ENCODE measurements around the gene CRLF2. TPM values are rescaled to one million over a fixed set of nuclear protein-coding genes. Genes with fewer than 3 reads are reported as not detected.
"Not testable (repeated sequence)": the region's sequence is repeated elsewhere in the genome, so short reads cannot be mapped to it uniquely, and the experiment has no call there.

Gene CRLF2
- total RNA-seq, 1 experiment from 2014 or later: 2.3 TPM

- H3K4me3 Mint-ChIP-seq (ENCODE audit: low read depth, unreplicated experiment): no peak overlapping the region
- BruUV-seq (replicated peaks): no TSS peak
- CTCF ChIA-PET: no interaction called here
- no peak for TF ChIP-seq CTCF (IDR thresholded peaks at IDR 0.05; ENCODE audit: unreplicated experiment)
- H3K27me3 Mint-ChIP-seq (ENCODE audit: unreplicated experiment): no peaks in the 10 kb centered on the region
- no peak overlapping the region for H3K27ac Mint-ChIP-seq (ENCODE audit: unreplicated experiment)
- no peak for DNase-seq
- no peaks in the 10 kb centered on the region for H3K9me3 Mint-ChIP-seq (ENCODE audit: low read depth, unreplicated experiment)
- no peaks in the 10 kb centered on the region for H3K4me1 Mint-ChIP-seq (ENCODE audit: low read depth, unreplicated experiment)
- intact Hi-C loops (cut with micrococcal nuclease; ENCODE audit: unreplicated experiment): no loop called here
- no peaks in the 10 kb centered on the region for H3K36me3 Mint-ChIP-seq (ENCODE audit: insufficient read depth, unreplicated experiment)
Measured at GRCh38 chrX:1185561-1185960, 26.9 kb downstream of the CRLF2 start.

DNA sequence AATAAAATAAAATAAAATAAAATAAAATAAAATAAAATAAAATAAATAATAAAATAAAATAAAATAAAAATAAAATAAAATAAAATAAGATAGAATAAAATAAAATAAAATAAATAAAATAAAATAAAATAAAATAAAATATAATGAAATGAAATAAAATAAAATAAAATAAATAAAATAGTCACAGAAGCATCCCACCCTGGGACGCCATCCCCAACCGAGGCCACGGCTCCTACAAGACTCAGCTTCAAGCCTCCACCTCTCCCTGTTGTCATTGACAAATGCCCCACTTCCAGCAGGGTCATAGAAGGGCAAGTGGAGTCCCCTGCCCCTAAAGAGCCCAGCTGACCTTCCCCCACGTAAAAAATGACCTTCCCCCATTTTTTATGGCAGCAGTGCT is 30.2 kb downstream of the CRLF2 start:
- DNase-seq: no peak
- Mint-ChIP-seq H3K27me3 (ENCODE audit: unreplicated experiment) (no peaks in the 10 kb centered on the region), H3K4me1 (ENCODE audit: low read depth, unreplicated experiment) (no peaks in the 10 kb centered on the region), H3K36me3 (ENCODE audit: insufficient read depth, unreplicated experiment) (no peaks in the 10 kb centered on the region), H3K4me3 (ENCODE audit: low read depth, unreplicated experiment) (no peak overlapping the region), H3K9me3 (ENCODE audit: low read depth, unreplicated experiment) (no peaks in the 10 kb centered on the region), H3K27ac (ENCODE audit: unreplicated experiment) (no peak overlapping the region)
- CTCF ChIA-PET: no interaction called here
- BruUV-seq (replicated peaks): no TSS peak
- no peak for TF ChIP-seq CTCF (IDR thresholded peaks at IDR 0.05; ENCODE audit: unreplicated experiment)
- intact Hi-C loops (cut with micrococcal nuclease; ENCODE audit: unreplicated experiment): no loop called here

DNA sequence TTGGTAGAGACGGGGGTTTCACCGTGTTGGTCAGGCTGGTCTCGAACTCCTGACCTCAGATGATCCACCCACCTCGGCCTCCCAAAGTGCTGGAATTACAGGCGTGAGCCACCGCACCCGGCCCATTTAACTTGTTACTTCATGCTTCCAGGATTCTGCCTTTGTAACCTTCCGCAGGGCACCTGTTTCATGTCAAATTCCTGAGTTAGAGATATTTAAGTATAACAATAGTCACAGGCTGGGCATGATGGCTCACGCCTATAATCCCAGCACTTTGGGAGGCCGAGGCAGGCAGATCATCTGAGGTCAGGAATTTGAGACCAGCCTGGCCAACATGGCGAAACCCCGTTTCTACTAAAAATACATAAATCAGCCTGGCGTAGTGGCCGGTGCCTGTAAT is 30.8 kb downstream of the CRLF2 start:
- BruUV-seq (replicated peaks); CTCF ChIA-PET; H3K4me1 Mint-ChIP-seq (ENCODE audit: low read depth, unreplicated experiment); intact Hi-C loops (cut with micrococcal nuclease; ENCODE audit: unreplicated experiment); H3K36me3 Mint-ChIP-seq (ENCODE audit: insufficient read depth, unreplicated experiment); H3K27me3 Mint-ChIP-seq (ENCODE audit: unreplicated experiment); DNase-seq; H3K27ac Mint-ChIP-seq (ENCODE audit: unreplicated experiment); H3K4me3 Mint-ChIP-seq (ENCODE audit: low read depth, unreplicated experiment); H3K9me3 Mint-ChIP-seq (ENCODE audit: low read depth, unreplicated experiment): not testable (repeated sequence)

- no peak for TF ChIP-seq CTCF (IDR thresholded peaks at IDR 0.05; ENCODE audit: unreplicated experiment)
- CTCF ChIA-PET: no interaction called here
- BruUV-seq (replicated peaks): no TSS peak
- Mint-ChIP-seq H3K4me1 (ENCODE audit: low read depth, unreplicated experiment) (no peaks in the 10 kb centered on the region), H3K9me3 (ENCODE audit: low read depth, unreplicated experiment) (no peaks in the 10 kb centered on the region), H3K27ac (ENCODE audit: unreplicated experiment) (no peak overlapping the region), H3K36me3 (ENCODE audit: insufficient read depth, unreplicated experiment) (no peaks in the 10 kb centered on the region), H3K27me3 (ENCODE audit: unreplicated experiment) (no peaks in the 10 kb centered on the region), H3K4me3 (ENCODE audit: low read depth, unreplicated experiment) (no peak overlapping the region)
- intact Hi-C loops (cut with micrococcal nuclease; ENCODE audit: unreplicated experiment): no loop called here
- DNase-seq: no peak
Measured at GRCh38 chrX:1181170-1181569, 31.3 kb downstream of the CRLF2 start.

DNA sequence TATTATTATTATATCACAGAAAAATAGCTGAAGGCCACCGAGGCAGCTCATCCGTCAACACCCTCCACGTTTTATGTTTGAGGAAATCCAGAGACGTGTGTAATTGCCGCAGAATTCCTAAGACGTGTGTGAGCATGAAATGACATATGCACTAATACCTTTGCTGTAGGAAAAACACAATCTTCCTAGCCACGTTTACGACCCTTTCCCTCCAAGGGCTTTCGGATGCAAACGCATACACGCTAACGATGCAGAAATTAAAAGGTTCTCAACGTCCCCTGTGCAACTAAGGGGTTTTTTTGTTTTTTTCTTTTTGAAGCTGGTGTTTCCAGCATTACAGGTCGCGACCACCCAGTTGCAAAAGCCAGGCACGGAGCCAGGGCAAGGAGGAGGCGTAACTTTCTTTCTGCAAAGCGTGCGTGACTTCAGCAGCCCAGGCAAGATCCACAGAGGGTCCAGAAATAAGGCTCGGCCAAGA is 33.8 kb downstream of the CRLF2 start:
- Mint-ChIP-seq H3K9me3 (ENCODE audit: low read depth, unreplicated experiment) (no peaks in the 10 kb centered on the region), H3K27me3 (ENCODE audit: unreplicated experiment) (no peaks in the 10 kb centered on the region), H3K4me1 (ENCODE audit: low read depth, unreplicated experiment) (no peaks in the 10 kb centered on the region), H3K27ac (ENCODE audit: unreplicated experiment) (no peak overlapping the region), H3K36me3 (ENCODE audit: insufficient read depth, unreplicated experiment) (no peaks in the 10 kb centered on the region), H3K4me3 (ENCODE audit: low read depth, unreplicated experiment) (no peak overlapping the region)
- TF ChIP-seq CTCF (IDR thresholded peaks at IDR 0.05; ENCODE audit: unreplicated experiment): no peak
- CTCF ChIA-PET: no interaction called here
- DNase-seq: no peak
- no TSS peak for BruUV-seq (replicated peaks)
- intact Hi-C loops (cut with micrococcal nuclease; ENCODE audit: unreplicated experiment): no loop called here

GRCh38 chrX:1176531-1177320 is 35.7 kb downstream of the CRLF2 start:
- CTCF ChIA-PET; H3K9me3 Mint-ChIP-seq (ENCODE audit: low read depth, unreplicated experiment); H3K36me3 Mint-ChIP-seq (ENCODE audit: insufficient read depth, unreplicated experiment); BruUV-seq (replicated peaks); H3K4me1 Mint-ChIP-seq (ENCODE audit: low read depth, unreplicated experiment); DNase-seq; H3K4me3 Mint-ChIP-seq (ENCODE audit: low read depth, unreplicated experiment); H3K27me3 Mint-ChIP-seq (ENCODE audit: unreplicated experiment); H3K27ac Mint-ChIP-seq (ENCODE audit: unreplicated experiment); intact Hi-C loops (cut with micrococcal nuclease; ENCODE audit: unreplicated experiment): not testable (repeated sequence)

All from Calu3 (cell line).